ENCODE results near the gene ARHGAP44.

ARHGAP44 gene

GRCh38 chr17:12979246-12979645 lies 189.9 kb downstream of the ARHGAP44 start:
- no peak for TF ChIP-seq CTCF (IDR thresholded peaks at IDR 0.05; ENCODE audit: borderline replicate concordance, insufficient read depth, low read depth, low read length)

DNA sequence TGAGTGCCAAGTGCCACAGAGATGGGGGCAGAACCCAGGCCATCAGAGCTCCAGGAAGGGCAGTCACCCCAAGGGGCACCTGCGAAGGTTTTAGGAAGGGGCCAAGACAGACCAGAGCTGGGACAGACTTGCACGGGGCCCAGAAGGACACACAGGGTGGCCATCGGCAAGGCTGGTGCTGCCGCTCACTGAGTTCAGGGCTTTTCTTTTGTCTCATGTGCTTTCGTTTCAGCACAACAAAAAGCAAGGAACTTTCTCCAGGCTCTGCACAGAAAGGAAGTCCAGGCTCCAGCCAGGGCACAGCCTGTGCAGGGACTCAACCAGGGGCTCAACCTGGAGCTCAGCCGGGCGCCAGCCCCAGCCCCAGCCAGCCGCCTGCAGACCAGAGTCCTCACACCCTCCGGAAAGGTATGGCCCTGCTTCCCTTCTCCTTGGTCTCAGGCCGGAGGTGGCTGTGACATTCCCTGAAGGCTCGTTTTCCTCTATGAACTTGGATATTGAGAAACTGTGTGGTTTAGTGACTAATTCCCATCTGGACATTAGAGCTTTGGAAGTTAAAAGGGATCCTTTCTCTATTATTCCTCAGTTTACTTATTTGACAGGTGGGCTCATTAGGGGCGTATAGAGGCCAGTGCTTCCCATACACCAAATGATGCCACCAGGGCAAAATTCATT lies 190.7 kb downstream of the ARHGAP44 start:
- no peak for TF ChIP-seq CTCF (IDR thresholded peaks at IDR 0.05; ENCODE audit: borderline replicate concordance, insufficient read depth, low read depth, low read length)

More at GRCh38 chr17:12979246-12979645, 189.9 kb downstream of the ARHGAP44 start:
- no peak overlapping the region for H3K4me3 ChIP-seq (ENCODE audit: low read depth, low read length)

GRCh38 chr17:12982224-12982623 lies 192.9 kb downstream of the ARHGAP44 start:
- H3K4me3 ChIP-seq (ENCODE audit: low read depth, low read length) = no peak overlapping the region
- TF ChIP-seq CTCF (IDR thresholded peaks at IDR 0.05; ENCODE audit: borderline replicate concordance, insufficient read depth, low read depth, low read length) = no peak

More for the DNA sequence above, 190.7 kb downstream of the ARHGAP44 start:
- no peak overlapping the region for H3K4me3 ChIP-seq (ENCODE audit: low read depth, low read length)

- H3K4me3 ChIP-seq (ENCODE audit: low read depth, low read length) = no peak overlapping the region
- TF ChIP-seq CTCF (IDR thresholded peaks at IDR 0.05; ENCODE audit: borderline replicate concordance, insufficient read depth, low read depth, low read length) = no peak
Observed at GRCh38 chr17:12983991-12984884, 194.9 kb downstream of the ARHGAP44 start.

DNA sequence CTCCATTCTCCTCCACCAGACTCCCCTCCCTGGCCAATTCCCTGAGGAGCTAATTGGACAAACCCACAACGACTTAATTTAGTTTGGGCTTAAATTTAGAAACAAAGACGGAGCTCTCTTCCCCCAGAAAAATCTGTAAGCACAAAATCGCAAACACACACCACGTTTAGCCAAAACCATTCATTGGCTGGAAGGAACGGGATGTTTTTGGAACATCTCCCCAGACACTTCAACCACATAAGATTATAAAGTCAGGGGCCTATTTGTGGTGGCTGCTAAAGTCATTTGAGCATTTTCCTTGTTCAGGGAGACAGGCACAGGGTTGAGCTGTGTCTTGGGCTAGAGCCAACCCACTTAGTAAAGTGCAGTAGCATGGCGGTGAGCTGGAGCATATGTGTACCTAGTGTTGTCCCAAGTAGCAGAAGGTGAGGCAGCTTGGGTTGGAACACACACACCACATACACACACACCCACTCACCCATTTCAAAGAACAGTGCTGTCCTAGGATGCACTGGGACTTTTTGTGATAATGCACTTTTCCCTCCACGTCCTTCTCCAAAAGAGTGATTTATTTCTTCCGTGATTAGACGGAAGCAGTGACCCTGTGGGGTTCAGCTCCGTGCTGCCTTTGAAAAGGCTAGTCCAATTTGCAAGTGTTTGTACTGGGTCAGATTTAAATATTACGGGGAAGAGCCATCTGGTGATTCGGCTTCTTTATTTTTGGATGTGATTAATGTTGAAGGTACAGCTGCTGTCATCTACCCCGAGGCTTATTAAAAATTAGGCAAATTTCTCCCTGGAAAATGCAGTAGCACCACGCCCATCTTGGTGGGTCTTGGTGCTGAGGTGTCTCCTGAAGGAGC lies 196.4 kb downstream of the ARHGAP44 start:
- no peak for TF ChIP-seq CTCF (IDR thresholded peaks at IDR 0.05; ENCODE audit: borderline replicate concordance, insufficient read depth, low read depth, low read length)
- no peak overlapping the region for H3K4me3 ChIP-seq (ENCODE audit: low read depth, low read length)

DNA sequence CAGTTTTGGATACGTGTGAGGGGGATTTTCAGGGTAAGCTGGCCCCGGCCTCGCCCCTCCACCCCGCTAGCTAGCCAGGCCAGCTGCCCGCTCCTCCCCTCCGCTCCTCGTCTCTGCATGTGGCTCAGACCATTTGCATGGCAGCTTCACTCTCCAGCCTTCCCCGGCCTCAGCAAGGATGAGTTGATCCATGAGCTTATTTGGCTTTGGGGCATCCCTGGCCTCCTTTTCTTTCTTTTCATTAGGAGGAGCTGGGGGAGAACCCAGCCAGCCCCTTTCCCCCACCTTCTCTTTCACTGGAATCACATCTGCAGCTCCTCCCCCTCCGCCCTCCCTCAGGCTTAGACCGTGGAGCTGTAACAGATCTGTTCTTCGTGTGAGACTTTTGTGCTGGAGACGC lies 197.8 kb downstream of the ARHGAP44 start:
- no peak for TF ChIP-seq CTCF (IDR thresholded peaks at IDR 0.05; ENCODE audit: borderline replicate concordance, insufficient read depth, low read depth, low read length)
- H3K4me3 ChIP-seq (ENCODE audit: low read depth, low read length) = no peak overlapping the region
